Heart left ventricle (tissue), 13 donors: ENCODE data around the gene SOX2.

Source experiments
- POLR2A ChIP-seq, 2 donors: fragments of 450-650 bp; IDR thresholded peaks; one replicate each; pipeline ENCODE4 v1.6.1; 2017; ENCODE audit warnings: antibody characterized with exemption in 2 of 2, mild to moderate bottlenecking in 2 of 2, moderate library complexity in 2 of 2
- TF ChIP-seq, protein P1 (sequence below), 12 donors: fragments of 200-600 bp; sonication (generic) in 4 of 12; IDR thresholded peaks; one replicate each; pipeline versions ENCODE4 v1.5.0 to v1.8.0; 2018 to 2022; ENCODE audit warnings: antibody characterized with exemption in 12 of 12, mild to moderate bottlenecking in 5 of 12
- donor health status: ischemic (EF 13 %, LVEDD 7.1; RV severe dilation, severe dysfunction).
- donor health status: DM: no; HTN: yes; CAD: no.
- donor health status: DM: no; HTN: no; CAD: no.
- donor health status: ischemic (EF 25% LVEDD 6.9; RV normal size, moderate dysfunction).
- donor health status: ischemic (EF 25% LVEDD 5.7; RV mildly dilated, moderate dysfunction).
- donor health status: ischemic (EF 35%, LVEDD 5.7; RV mildly dilated, moderate dysfunction).
- donor health status: nonischemic (EF 11% LVEDD 7.7; RV severe dilation, severe dysfunction).
- donor health status: DM: yes; HTN: yes; CAD: no.
- donor health status: PGD.
- donor health status: ischemic (EF 29% LVEDD 5.4; RV normal size, mild dysfunction).
- donor health status: nonischemic (EF 23%, LVEDD 6.1; RV moderate dilation, normal function).

- TF ChIP-seq, protein P1, sequence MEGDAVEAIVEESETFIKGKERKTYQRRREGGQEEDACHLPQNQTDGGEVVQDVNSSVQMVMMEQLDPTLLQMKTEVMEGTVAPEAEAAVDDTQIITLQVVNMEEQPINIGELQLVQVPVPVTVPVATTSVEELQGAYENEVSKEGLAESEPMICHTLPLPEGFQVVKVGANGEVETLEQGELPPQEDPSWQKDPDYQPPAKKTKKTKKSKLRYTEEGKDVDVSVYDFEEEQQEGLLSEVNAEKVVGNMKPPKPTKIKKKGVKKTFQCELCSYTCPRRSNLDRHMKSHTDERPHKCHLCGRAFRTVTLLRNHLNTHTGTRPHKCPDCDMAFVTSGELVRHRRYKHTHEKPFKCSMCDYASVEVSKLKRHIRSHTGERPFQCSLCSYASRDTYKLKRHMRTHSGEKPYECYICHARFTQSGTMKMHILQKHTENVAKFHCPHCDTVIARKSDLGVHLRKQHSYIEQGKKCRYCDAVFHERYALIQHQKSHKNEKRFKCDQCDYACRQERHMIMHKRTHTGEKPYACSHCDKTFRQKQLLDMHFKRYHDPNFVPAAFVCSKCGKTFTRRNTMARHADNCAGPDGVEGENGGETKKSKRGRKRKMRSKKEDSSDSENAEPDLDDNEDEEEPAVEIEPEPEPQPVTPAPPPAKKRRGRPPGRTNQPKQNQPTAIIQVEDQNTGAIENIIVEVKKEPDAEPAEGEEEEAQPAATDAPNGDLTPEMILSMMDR (IDR thresholded peaks at IDR 0.05), result no peak
- no peak for TF ChIP-seq POLR2A (IDR thresholded peaks at IDR 0.05)
Measured at GRCh38 chr3:181729341-181729869, 17.7 kb downstream of the SOX2 start.
